GM18511 (cell line): ENCODE data around the gene SLC5A7.

Experiments
- ATAC-seq: cut with Tn5 transposase; IDR thresholded peaks from one replicate; pipeline ENCODE4 v1.9.1; 2021; ENCODE audit warnings: mild to moderate bottlenecking, moderate library complexity; ENCODE audit not compliant: unreplicated experiment

The SLC5A7 gene

GRCh38 chr2:107986278-107987217 is at the start of gene SLC5A7:
Gene SLC5A7 (plus strand): TSS chr2:107986524. CDS start chr2:107988156, 1,632 bp downstream.
- no peak for ATAC-seq

- no peak for ATAC-seq
Observed at GRCh38 chr2:107961395-107961794, 24.9 kb upstream of the SLC5A7 start.

GRCh38 chr2:107964185-107964584 is 22.1 kb upstream of the SLC5A7 start:
- ATAC-seq, result no peak

- no peak for ATAC-seq
Observed at GRCh38 chr2:107984707-107985106, 1.6 kb upstream of the SLC5A7 start.

- no peak for ATAC-seq
Observed at GRCh38 chr2:107988108-107988507, 1.8 kb downstream of the SLC5A7 start.

GRCh38 chr2:107989445-107989844 is 3.1 kb downstream of the SLC5A7 start:
- ATAC-seq, result no peak

- ATAC-seq, result no peak
Observed at GRCh38 chr2:107990718-107991117, 4.4 kb downstream of the SLC5A7 start.

- no peak for ATAC-seq
Observed at GRCh38 chr2:107992069-107992468, 5.7 kb downstream of the SLC5A7 start.

- ATAC-seq, result no peak
Observed at GRCh38 chr2:107999158-107999557, 12.8 kb downstream of the SLC5A7 start.

GRCh38 chr2:108010912-108011591 is 24.7 kb downstream of the SLC5A7 start:
- no peak for ATAC-seq

GRCh38 chr2:108013305-108013704 is 27.0 kb downstream of the SLC5A7 start:
- ATAC-seq, result no peak

- no peak for ATAC-seq
Observed at GRCh38 chr2:108022628-108023027, 36.3 kb downstream of the SLC5A7 start.

- no peak for ATAC-seq
Observed at GRCh38 chr2:108023776-108024175, 37.5 kb downstream of the SLC5A7 start.

GRCh38 chr2:108026092-108026794 is 39.9 kb downstream of the SLC5A7 start:
- no peak for ATAC-seq

GRCh38 chr2:108029496-108029895 is 43.2 kb downstream of the SLC5A7 start:
- ATAC-seq, result no peak

GRCh38 chr2:108029912-108030311 is 43.6 kb downstream of the SLC5A7 start:
- no peak for ATAC-seq

- ATAC-seq, result no peak
Observed at GRCh38 chr2:108031471-108031941, 45.2 kb downstream of the SLC5A7 start.

GRCh38 chr2:108034843-108035242 is 48.5 kb downstream of the SLC5A7 start:
- no peak for ATAC-seq

GRCh38 chr2:108048752-108049151 is 62.4 kb downstream of the SLC5A7 start:
- ATAC-seq, result no peak

- no peak for ATAC-seq
Observed at GRCh38 chr2:108058576-108059137, 72.3 kb downstream of the SLC5A7 start.
